ENCODE results near the gene PGLYRP3.

PGLYRP3 gene, protein sequence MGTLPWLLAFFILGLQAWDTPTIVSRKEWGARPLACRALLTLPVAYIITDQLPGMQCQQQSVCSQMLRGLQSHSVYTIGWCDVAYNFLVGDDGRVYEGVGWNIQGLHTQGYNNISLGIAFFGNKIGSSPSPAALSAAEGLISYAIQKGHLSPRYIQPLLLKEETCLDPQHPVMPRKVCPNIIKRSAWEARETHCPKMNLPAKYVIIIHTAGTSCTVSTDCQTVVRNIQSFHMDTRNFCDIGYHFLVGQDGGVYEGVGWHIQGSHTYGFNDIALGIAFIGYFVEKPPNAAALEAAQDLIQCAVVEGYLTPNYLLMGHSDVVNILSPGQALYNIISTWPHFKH

DNA sequence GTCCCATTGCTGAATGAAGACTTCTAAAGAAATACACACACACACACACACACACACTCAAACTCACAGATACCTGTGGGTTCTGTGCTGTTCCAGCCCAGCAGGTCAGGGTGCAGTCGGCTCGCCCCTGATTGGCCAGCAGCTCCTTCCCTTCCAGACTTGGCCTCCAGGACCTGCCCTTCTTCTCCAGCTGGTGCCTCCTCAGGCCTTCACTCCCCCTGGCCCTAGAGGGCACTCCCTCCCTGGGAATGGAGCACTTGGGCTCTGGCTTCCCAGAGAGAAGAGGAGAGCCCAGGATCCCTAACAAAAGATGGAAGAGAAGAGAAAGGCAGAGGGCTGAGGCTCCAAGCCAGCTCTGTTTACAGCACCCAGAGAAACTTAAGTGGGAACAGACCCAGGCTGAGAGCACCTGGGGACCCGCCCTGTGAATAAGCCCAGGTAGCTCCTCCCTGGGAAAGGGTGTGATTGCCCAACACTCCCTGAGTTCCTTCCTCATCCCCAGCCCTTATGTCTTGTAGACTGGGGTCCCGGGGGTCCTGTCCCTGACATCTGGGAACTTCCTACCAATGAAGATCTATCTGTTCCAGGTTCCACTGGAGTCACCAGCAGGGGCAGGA is at the start of gene PGLYRP3:
TSS of gene PGLYRP3 (minus strand) at position 383 of the 617 bp plus-strand sequence. CDS start 2,287 bp downstream, outside the sequence.
- DNase-seq (ENCODE audit: low read depth in 3 of 3) = no peak

DNA sequence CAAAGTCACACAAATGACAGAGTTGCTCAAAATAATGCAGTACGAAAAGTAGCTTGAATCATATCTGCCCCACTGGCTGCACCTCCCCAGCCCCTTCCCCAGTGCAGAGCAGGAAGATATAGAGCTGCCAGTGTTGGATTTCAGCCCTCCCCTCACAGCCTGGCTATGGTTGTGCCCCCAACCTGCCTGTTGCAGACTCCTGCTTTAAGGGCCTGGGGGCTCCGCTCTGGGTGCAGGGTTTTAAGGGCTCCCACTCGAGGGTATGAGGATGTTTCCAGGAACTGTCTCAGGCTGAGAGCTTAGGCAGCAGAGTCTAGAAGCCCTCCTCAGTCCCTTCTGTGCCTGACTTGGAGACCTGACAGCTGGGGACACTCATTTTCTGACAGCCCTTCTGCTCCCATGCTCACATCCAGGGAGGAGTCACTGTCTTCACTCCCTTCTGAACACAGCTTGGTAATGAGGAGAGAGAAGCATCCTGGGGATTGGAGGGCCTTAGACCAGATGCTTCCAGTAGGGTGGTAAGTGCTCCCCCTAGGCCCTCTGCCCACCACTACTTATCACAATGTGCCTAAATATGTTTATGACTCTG is 49.5 kb upstream of the PGLYRP3 start:
- no peak for DNase-seq (ENCODE audit: low read depth in 3 of 3)

DNA sequence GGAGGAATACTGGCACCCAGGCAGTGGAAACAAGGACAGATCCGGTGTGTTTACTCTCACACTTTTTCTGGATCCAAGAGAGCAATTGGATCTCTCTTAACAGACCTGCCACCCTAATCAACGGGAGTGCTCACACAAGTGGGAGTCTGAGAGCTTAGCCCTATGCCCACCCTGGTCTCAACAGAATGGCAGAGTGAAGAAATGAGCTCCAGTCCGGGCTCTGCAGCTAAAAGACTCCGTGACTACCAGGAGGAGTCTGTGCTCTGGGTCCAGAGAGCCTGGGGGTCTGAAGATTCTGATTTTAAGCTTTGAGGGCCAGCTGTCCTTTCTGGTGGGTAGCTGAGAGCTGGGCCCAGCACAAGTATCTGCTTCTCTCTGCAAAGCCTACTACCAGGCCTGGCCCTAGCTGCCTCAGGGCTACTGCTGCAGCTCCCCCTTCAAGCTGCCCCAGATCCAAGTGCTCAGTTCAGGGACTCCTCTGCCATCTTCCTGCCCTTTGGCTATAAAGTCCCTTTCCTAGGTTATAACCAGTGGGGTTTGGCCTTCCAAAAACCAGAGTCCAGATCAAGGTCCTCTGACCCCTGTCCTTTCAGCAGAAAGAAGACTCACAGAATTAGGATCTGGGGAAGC is 48.8 kb upstream of the PGLYRP3 start:
- no peak for DNase-seq (ENCODE audit: low read depth in 3 of 3)

DNA sequence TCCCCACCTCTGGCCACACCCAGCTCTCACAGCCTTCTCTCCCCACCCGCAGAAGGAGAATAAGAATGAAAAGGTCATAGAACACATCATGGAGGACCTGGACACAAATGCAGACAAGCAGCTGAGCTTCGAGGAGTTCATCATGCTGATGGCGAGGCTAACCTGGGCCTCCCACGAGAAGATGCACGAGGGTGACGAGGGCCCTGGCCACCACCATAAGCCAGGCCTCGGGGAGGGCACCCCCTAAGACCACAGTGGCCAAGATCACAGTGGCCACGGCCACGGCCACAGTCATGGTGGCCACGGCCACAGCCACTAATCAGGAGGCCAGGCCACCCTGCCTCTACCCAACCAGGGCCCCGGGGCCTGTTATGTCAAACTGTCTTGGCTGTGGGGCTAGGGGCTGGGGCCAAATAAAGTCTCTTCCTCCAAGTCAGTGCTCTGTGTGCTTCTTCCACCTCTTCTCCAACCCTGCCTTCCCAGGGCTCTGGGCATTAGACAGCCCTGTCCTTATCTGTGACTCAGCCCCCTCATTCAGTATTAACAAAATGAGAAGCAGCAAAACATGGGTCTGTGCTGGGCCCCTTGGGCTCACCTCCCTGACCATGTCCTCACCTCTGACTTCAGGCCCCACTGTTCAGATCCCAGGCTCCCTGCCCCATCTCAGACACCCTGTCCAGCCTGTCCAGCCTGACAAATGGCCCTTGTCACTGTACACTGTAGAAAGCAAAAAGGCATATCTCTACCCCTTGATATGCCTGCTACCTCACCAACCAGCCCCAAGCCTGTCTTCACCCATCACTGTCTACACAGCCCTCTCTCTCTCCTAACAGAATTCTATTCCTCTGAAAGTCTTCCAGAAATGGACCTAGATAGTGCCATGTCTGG is 48.1 kb upstream of the PGLYRP3 start:
- no peak for DNase-seq (ENCODE audit: low read depth in 3 of 3)

DNA sequence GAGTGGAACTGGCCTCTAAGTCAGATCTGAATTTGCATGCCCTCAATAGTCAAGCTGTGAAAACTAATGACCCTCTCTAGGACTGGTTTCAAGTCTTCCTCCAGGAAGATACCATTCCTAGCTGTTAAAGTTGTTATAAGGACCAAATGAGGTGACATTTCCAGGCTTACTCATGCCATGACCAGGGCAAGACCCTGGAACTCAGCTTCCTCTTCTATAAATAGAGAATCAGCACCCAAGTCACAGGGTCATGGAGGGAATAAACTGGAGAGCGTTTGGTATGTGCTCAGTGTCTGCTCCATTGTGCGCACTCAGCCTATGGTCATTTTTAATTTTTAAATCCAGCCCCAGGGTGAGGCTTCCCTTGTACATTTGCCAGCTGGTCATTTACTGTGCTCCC is 47.4 kb upstream of the PGLYRP3 start:
- DNase-seq (ENCODE audit: low read depth in 3 of 3) = no peak

DNA sequence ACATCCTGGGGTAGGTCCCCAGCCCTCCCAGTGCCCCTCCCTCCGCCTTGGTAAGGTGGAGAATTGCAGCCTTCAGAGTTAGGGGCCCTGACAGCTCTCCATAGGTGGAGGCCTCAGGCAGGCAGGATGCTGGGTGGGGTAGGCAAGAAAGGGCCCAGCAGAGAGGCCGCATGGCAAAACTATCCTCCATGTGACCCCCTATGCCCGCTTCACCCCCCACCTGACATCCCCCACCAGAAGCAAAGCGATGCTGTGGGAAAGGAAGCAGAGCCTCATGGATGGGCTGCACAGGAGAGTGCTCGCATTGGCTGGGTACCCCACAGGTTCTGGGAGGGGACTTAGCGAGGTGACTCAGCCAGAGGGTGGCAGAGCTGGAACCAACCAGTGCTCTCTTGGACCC is 46.5 kb upstream of the PGLYRP3 start:
- DNase-seq (ENCODE audit: low read depth in 3 of 3) = no peak

DNA sequence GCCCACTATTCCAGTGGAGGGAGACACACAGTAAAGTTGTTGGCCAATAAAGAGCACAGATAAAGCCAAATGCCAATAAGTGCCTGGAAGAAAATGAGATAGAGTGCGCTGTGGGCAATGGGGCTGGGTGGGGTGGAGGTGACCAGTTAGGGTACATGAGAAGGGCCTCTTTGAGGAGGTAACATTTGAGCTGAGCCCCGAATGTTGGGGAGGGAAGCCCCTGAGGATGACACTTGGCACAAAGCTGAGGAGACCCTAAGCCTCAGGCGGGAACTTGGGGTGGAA is 45.9 kb upstream of the PGLYRP3 start:
- DNase-seq (ENCODE audit: low read depth in 3 of 3) = no peak

DNA sequence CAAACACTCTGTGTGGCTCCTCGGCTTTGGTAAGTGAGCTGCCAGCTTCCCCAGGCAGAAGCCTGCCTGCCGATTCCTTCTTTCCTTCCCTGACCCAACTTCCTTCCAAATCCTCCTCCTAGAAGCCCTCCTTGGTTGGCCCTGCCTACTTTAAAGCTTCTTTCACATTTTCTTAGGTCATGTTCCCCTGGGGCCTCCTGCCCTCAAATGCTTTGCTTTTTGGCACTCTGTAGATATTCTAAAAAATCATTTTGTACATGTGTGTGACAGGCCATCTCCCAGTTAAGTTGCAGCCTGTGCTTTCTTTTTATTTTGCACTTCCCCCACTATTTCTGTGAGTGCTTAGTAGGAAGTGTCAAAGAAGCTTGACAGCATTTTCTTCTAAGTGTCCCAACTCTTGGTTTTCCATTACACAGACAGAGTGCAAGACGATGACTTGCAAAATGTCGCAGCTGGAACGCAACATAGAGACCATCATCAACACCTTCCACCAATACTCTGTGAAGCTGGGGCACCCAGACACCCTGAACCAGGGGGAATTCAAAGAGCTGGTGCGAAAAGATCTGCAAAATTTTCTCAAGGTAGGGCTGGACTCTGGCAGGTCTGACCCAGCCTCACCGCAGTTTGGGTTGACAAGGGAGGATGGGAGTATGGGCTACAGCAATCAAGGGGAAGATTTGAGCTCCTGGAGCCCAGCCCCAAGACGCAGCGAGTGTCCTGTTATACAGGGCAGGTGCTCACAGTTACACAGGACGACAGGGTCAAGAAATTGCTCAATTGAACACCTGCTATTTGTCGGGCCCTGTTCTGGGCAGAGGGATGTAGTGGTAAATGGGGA is 45.3 kb upstream of the PGLYRP3 start, which contains the start of gene S100A9:
TSS of gene S100A9 (plus strand) at position 2 of the 838 bp plus-strand sequence. CDS start at position 432, 430 bp downstream.
- DNase-seq (ENCODE audit: low read depth in 3 of 3) = no peak

DNA sequence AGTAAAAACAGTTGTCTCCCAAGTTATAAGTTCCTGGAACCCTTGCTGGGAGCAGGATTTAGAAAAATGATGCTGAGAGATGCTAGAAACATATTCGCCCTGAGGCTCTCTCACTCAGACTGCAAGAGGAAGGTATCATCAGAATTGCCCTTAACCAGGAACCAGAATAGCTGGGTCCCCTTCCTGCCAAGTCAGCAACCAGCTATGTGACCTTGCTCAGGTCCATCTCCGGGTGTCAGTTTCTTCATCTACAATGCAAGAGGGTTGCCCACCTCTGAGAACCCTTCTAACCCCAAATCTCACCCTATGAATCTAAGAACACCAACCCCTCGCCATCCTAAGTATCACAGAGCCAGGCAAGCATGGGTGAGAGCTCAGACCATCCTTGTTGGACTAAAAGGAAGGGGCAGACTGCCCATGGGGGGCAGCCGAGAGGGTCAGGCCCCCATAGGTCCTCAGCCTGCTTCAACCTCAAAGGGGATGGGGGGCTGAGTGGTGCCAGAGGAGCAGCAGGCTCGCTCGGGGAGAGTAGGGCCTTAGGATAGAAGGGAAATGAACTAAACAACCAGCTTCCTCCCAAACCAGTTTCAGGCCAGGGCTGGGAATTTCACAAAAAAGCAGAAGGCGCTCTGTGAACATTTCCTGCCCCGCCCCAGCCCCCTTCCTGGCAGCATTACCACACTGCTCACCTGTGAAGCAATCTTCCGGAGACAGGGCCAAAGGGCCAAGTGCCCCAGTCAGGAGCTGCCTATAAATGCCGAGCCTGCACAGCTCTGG is 44.5 kb upstream of the PGLYRP3 start:
- DNase-seq (ENCODE audit: low read depth in 3 of 3) = no peak

DNA sequence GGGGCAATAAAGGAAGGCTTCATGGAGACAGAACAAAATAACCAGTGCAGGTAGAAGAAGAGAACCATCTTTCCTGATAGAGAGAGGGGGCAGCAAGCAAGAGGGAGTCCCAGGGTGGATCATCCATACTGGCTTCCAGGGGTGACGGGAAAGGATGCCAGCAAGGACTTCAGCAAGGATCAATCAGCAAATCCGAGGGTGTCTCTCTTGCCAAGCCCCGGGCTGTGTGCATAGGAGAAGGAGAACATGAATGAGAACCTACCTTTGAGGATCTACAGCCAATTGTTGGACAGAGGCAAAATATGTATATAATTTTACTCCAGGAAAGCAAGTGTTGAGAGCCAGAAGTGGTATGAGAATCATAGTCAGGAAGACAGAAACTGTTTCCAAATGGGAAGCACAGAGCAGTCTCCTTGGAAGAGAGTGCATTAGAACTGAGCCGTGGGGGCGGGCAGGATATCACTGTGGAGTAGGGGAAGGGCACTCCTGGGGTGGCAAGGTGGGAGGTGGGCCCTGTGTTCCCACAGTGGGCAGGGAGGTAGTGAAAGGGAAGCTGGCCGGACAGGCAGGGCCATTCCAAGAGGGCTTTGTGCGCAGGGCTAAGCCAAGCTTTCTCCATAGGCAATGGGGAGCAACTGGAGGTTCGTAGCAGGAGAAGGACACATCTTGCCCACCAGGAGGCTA is 43.8 kb upstream of the PGLYRP3 start:
- DNase-seq (ENCODE audit: low read depth in 3 of 3) = no peak

DNA sequence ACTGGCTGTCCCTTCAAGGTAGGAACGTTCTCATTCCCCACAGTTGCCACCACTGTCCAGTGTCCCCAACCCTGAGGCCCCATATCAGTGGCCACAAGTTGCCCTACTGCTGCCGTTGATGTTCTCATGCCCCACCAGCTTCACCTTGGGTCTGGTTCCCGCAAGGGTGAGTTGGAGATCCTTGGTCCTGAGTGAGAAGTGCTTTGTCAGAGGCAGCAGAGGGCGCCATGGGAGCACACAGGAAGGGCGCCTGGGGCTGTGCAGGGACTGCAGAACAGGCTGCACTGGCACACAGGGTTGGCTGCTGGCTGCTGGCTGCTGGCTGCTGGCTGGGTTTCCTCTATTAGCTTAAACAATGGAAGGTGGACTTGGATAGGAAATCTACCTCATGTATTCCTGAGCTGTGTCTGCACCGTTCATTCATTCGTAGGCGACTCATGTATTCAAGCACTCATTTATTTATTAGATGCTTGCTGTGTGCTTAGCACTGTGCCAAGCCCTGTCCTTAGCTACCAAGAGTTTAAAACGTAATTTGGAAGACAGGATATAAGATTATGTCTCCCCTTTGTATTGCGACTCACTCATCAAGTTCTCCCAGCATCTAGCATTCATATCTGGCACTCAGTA is 42.8 kb upstream of the PGLYRP3 start:
- peak in 1 of 3 experiments; percentile 9 for DNase-seq (ENCODE audit: low read depth in 3 of 3)

DNA sequence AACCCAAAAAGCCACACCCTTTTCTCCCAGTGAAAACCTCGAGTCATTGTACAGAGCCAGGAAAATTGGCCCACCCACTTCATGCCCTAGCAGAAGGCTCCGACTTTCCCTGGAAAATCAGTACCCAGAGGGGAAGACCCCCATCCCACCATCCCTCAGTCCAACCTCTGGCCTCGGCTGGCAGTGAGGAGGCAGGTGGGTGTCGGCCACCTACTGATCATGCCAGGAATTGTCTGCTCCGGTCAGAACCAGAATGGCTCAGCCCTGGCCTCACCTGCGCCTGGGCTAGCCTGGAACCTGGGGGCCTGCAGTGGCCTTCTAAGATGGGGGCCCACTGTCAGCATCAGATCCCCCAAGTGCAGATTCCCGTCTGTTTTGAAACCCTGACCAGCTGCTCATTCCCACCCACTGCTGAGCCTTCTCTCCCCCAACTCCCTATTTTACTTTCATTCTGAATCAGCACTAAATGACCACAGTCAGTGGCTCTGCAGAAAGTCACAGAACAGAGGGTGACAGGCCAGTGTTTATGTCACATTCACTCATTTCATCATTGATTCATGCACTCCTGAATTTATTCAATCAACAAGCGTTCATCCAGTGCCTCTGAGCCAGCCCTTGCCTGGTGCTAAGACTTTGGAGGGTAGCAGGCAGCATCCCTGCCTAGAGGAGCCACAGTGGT is 41.9 kb upstream of the PGLYRP3 start:
- DNase-seq (ENCODE audit: low read depth in 3 of 3) = no peak

DNA sequence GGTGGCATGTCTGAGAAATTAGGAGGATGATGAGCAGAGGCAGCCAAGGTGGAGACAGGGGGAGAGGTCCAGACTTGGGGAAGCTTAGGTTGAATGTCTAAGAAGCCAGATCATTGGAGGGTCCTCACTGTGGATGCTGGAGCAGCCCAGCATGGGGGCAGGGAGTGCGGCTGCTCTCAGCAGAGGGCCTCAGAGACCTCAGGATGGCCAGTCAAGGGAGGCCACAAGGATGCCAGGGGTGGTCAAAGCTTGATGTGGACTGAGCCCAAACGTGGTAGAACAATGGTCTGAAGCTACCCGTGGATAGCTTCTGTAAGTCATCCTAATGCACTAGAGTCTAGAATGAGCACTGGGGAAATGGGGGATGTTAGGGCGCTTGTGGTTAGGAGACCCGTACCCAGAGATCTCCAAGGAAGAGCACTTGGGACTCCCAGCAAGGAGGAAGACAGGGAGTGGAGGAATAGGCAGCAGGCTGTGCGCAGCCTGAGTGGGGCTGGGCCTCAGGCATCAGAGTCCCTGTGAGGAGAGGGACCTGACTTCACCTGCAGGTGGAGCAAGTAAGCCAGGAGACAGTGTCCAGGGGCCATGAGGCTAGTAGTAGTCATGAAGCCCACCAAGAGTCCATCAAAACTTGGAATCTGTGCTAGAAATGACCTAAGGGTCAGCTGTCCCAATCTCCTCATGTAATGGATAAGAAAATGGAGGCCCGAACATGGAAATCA is 40.6 kb upstream of the PGLYRP3 start:
- DNase-seq (ENCODE audit: low read depth in 3 of 3) = no peak

DNA sequence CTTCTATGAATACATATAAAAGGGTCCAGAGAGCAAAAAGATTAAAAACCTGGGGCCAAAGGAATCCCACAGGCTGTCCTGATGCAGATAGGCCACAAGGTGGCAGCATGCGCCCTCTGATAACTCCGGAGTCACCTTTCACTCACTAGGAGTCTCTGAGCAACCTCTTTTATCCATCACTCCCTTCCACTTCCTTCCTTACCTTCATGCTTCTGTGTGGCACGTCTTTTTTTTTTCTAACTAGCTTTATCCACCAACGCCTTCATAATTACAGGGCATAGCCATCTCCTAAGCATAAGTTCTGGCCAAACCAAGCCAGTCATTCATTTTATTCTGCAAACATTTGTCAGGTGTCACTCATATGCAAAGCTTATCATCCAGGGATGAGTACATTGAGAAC is 39.8 kb upstream of the PGLYRP3 start:
- DNase-seq (ENCODE audit: low read depth in 3 of 3) = peak; percentile 19 to 44 (median 30)

DNA sequence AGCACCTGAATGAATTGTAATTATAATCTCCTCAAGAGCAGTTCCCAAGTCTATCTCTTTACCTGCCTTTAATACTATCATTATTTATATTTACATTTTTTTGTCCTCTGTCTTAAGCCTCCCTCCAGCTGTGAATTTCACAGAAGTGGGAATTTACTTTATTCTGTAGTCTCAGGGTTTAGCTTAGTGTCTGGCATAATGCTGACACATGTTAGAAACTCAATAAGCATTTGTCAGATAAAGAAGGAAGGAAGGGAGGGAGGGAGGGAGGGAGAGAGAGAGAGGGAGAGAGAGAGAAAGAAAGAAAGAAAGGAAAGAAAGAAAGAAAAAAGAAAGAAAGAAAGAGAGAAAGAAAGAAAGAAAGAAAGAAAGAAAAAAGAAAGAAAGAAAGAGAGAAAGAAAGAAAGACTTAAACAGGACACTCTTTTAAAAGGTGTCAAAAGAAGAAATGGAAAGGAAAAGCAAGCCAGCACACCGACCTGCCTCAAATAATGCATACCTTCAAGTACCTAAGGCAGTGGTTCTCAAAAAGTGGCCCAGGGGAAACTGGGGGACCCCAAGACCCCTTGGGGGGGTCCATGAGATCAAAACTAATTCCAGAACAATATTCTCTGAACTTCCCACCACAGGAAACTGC is 37.7 kb upstream of the PGLYRP3 start:
- DNase-seq (ENCODE audit: low read depth in 3 of 3) = no peak

DNA sequence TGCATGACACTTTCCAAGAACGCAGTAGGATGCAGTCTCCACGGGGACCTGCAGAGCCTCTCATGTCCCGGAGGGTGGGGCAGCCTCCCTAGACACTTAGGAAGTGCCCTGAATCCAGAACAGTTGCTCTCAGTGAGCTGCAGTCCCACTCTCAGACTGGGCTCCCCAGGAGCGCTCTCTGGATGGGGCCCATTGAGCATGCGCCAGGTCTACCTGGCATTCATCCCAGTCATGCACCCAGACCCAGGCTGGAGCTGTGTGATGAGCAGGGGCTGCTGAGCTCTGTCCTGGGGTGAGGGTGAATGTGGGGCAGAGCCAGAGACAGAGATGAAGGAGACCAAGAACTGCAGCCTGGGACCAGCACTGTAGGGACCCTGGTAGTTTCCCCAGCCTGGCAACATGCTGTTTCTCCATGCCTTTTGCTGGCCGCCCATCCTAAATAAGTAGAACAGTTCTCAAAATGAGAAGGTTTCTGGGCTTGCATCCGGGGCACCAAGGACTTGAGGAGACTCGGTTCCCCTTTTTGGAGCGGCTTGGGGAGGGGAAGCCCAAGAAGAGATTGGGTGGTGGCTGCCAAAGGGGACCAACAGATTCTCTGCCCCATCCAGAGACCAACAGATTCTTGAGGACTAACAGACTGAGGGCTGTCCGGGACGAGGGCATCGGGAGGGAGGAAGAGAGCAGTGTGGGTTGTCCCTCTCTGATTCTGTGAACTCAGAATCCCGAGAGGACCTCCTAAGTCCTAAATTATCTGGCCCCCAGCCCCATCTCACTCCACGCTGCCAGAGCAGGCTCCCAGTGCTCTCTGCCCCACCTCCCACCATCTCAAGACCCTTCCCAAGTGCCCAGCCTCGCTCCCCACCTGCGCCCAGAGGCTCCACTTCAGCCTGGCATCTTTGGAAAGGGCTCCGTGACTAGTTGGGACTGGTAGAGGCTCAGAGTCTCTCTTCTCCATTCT is 36.9 kb upstream of the PGLYRP3 start:
- no peak for DNase-seq (ENCODE audit: low read depth in 3 of 3)

Measured in stimulated activated CD4-positive, alpha-beta T cell treated with anti-CD3 and anti-CD28 coated beads, TNF-alpha, amount 100 ng/mL, for 4 hours (primary cell).